Epidermal melanocyte (primary cell): ENCODE results near the gene REV3L.

Experiments used
- DNase-seq: peaks from one replicate; pipeline ENCODE4 v3.0.0; 2011; ENCODE audit warnings: low spot score; ENCODE audit not compliant: insufficient read length

REV3L gene

DNA sequence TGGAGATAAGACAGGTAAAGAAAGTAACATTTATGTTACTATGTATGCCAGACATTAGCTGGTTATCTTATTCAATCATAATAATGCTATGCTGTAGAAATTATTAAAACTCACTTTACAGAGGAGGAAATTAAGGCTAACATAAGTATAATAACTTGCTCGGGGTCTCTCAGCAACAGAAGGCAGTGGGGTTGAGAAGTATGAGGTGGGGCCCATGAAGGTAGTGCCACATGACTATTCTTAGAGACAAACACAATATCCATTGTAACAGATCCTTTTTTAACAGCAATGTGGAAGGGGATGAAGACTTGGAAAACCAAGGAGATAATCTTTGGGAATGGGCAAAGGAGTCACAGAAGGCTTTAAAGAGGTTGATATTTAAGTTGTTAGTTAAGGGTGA is 11.5 kb downstream of the REV3L start:
- DNase-seq, result no peak

DNA sequence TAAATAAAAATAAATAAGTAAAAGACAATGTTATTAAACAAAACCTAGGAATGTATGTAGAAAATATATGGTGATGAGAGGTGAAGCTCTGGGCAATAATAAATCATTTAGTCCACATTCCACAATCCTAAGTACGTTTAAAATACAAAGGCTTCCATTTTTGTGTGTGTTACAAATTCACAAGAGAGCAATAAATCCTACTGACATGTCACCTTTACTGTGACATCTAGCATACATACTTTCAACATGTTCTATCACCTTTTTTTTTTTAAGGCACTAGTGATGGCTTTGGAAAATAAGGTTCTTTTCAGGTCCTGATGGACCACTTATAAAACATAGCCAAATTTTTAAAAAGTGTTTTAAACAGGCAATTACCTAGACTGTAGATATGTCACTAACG is 12.0 kb downstream of the REV3L start:
- no peak for DNase-seq

DNA sequence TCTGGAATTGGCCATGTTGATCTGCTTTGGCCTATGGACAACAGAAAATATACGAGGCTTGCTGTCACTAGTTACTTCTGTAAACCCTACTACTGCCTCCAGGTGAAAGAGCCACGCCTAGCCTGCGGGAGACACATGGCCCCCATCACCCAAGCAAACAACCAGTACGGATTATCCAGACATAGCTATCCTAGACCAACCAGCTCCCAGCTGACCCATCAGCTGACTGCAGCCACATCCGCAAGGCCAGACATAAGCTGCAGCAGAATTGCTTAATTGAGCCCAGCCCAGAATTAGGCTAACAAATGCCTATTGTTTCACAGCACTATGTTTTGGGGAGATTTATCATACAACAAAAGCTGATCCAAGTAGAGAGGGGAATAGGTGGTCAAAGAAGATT is 13.5 kb downstream of the REV3L start:
- no peak for DNase-seq

DNA sequence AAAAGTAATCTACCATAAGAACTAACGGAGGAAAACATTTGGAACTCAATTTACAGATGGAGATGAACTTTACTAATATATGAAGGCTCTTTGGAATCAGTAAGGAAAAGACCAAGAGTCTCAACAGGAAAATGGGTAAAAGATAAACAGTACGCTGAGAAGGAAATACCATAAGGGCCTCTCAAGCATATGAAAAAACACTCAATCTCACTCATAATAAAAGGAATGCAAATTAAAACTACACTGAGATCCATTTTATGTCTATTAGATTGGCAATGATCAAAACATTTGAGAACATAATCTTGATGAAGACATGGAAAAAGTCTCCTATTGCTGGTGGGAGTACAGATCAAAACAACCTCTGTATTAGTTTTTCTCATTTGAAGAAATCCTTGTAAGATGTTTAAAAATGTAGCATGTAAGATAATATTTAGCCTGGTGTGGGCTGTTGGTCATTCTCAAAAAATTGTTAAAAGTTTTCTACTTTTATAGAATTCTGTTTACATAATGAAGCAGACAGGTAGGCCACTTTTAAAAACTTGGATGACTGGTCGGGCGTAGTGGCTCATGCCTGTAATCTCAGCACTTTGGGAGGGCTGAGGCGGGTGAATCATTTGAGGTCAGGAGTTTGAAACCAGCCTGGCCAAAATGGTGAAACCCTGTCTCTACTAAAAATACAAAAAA is 14.5 kb downstream of the REV3L start:
- DNase-seq, result no peak

DNA sequence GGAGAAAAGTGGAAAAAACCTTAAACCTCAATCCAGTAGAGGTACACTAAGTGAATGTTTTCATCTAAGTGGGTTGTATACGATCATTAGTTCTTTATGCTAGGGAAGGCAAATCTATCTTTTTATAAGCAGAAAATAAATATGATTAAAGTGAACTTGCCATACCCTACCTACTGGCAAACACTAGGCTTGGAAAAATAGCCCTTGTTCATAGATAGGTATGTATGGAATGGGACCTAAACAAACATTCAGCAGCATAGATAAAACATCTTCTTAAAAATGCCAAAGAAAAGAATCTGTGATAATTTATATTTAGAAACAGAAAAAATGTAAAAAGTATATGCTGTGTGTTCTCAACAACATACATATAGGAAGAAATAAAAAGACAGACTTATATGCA is 18.8 kb downstream of the REV3L start:
- DNase-seq, result no peak

DNA sequence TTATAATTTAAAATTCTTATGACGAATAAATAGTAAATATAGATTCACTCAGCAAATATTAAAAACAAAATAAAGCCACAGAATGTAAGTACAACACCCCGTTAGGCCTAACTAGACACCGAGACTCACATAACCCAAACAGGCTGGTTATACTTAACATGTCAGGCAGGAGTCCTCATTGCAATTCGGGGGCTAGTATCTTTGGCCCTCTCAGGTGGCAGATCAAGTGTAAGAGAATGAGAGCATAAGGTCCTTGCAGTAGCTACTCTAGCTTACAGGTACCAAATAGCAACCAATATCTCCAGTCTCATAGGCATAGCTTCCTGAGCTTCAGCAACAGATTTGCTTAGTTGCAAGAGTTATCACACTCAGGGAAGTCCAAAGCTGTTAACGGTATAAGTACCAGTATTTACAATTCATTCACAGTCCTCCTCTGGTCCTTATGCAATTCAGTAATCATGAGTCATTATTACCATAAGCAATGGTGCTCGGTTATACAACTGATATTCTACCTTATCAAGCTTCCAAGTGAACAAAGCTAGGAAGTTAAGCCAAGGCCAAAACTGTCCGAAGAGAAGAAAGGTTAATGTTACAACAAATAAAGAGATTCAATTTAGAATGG is 20.1 kb downstream of the REV3L start:
- no peak for DNase-seq

DNA sequence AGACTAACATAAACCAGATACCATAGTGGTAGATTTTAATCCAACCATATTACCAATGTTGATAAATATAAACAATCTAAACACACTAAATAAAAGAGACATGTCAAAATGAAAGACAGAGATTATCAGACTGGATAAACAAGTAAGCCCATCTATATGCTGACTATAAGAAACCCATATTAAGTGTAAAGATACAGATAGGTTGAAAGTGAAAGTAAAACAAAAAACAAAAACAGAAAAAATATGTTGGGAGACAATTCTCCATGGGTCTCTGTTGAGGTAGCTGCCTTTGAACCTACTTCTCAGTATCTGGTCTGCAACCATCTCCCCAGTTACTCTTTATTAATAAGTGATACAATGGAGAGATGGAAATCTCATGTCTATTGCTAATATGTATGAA is 21.2 kb downstream of the REV3L start:
- DNase-seq, result no peak

DNA sequence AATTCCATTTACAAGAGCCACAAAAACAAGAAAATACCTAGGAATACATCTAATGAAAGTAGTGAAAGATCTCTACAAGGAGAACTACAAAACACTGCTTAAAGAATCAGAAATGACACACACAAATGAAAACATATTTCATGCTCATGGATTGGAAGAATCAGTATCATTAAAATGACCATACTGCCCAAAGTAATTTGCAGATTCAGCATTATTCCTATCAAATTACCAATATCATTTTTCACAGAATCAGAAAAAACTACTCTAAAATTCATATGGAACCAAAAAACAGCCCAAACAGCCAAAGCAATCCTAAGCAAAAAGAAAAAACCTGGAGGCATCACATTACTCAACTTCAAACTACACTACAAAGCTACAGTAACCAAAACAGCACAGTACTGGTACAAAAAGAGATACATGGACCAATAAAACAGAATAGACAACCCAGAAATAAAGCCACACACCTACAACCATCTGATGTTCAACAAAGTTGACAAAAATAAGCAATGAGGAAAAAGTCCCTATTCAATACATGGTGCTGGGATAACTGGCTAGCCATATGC is 24.3 kb downstream of the REV3L start:
- DNase-seq, result no peak

DNA sequence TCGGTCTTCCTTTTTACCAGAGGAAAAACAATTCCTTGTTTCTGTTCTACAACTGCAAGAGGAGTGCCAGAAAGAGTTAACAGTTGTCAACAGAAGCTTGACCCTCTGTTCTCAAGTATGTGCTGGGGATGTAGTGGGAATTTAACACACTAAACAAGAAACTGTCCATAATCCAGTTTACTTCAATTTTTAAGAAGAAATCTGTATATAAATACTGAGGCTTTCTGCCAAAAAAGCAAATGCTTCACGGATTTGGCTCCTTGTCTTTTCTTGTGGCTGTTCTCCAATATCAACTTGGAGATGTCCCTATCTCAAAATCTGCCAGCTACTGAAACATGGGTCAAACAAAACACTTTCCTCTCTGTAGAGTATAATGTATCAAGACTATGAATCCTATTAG is 26.8 kb downstream of the REV3L start:
- DNase-seq, result no peak

DNA sequence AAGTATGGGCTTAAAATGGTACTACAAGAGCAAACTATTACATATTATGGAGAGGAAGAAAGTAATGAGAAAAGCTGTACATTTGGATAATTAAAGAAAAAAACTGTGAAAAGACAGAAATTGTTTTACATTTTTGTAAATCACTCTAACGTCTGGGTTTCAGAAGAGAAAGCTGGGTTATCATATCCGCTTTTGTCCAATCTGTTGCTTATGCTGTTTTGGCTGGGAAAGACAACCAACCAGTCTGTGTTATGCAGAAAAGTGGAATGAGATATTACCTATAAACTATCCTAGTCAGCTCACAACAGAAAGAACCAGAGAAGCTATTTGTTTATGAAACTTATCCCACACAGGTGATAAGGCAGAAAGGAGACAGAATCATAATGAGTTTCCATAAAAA is 32.4 kb downstream of the REV3L start:
- DNase-seq, result no peak

DNA sequence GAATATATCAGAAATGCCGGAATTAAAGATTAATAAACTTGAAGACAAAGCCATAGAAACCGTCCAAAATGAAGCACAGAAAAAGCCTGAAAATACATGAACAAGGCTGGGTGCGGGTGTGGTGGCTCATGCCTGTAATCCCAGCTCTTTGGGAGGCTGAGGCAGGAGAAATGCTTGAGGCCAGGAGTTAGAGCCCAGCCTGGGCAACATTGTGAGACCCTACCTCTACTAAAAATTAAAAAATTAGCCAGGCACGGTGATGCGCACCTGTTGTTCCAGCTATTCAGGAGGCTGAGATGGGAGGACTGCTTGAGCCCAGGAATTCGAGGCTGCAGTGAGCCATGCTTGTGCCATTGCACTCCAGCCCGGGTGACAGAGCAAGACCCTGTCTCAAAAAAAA is 32.9 kb downstream of the REV3L start:
- DNase-seq, result no peak

DNA sequence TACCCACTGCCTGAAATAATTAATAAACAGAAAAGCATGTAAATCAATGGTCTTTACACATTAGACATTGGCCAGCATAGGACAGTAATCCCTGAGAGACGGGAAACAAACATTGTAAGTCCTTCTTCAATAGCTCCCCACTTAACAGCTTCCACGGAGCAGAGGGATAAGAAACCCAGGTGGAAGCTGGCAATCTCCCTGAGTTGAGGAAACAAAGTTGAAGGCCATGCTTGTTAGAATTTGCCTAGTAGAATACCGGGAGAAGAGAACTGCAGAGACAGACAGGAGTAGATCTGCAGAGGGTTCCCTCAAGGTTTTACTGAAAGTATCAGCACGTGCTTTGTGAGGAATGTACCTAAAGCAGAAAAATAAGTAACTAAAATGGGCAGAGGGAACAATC is 33.9 kb downstream of the REV3L start:
- DNase-seq, result no peak

DNA sequence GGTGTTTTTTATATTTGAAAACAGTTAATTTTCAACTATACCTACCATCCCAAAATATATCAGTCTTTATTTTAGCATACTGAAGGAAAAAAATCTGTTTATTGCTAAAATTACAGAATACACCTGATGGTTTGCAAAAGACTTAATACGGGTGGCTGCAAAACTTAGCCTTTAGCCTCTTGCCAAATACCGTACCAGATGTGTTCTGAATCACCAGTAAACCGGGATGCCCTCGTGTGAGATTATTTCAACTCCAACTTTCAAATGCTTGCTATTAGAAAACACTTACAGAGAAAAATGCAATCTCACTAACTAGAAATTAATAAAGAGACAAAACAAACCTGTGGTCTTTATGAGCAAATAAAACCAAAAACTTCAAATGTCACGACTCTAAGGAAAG is 36.0 kb downstream of the REV3L start:
- DNase-seq, result no peak

DNA sequence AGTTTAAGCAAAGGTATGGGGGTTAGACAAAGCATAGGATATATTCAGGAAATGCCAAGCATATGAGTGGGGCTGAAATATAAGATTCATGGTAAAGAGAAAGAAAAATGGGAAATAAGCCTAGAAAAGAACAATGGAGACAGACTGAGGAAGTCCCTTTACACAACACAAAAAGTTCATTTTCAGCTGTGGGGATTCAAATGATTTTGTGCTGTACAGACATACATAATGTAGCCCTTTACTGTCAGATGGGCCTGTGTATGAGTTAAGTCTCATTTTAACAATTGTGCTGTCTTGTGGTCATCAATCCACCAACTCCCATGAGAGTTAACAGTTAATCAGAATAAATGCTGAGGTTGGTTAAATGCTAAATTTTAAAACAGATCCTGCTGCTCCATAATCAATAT is 37.2 kb downstream of the REV3L start:
- no peak for DNase-seq

DNA sequence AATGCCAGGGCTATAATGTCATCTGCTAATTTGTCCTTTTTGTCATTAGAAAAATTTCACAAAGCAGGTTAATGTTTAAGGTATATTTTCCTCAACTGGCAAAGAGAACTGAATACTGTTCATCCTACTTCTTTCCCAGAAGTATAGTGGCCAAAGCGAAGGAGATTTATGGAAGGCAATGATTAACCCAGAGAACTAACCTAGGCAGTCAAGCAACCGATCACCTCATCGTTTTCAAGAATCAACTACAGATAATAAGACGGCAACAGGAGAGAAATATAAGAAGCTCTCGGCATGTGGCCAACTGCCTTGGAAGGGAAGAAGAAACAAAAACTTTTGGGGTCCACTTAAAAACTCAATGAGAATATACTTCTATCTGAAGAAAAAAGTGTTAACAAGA is 38.2 kb downstream of the REV3L start:
- DNase-seq, result no peak

DNA sequence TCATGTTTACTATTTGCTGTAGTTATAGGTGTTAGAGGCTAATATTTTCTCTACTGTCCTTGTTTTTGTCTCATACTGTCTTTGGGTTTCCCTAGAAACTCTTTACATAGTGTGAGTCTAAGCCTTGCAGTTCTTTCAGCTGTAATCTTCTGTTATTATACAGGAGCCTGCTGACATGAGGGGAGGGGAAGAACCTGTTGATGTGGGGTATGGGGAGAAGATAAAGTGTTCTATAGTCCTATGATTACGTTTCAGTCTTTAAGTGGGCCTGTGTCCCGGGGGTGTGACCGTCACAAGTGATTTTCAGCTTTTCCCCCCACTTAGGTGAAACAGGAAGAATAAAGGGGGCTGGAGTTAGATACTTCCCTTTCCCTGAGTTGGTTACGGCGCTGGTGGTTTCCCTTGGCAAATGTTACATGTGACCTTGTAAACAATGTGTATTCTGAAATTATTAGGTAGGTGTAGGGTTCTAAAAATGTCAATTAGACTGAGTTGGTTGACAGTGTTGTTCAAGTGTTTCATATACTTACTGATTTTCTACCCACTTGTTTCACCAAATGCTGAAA is 41.3 kb downstream of the REV3L start:
- DNase-seq, result no peak

DNA sequence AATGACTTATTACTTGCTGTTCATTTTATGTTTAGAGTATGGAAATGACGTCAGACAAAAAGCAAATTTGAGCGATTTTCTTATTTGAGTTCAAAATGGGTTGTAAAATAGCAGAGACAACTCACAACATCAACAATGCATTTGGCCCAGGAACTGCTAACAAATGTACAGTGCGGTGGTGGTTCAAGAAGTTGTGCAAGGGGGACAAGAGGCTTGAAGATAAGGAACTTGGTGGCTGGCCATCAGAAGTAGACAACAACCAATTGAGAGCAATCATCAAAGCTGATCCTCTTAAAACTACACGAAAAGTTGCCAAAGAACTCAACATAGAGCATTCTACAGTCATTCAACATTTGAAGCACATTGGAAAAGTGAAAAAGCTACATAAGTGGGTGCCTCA is 43.8 kb downstream of the REV3L start:
- no peak for DNase-seq

DNA sequence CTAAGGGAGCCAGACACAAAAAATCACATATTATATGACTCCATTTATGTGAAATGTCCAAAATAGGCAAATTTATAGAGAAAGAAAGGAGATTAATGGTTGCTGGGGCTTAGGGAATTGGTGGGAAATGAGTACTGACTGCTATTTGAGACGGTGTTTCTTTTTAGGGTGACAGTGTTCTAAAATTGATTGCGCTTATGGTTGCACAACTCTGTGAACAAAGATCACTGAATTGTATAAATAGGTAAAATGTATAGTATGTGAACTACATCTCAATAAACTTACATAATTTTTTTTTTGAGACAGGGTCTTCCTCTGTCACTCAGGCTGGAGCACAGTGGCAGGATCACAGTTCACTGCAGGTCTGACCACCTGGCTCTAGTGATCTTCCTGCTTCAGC is 45.4 kb downstream of the REV3L start:
- DNase-seq, result no peak

DNA sequence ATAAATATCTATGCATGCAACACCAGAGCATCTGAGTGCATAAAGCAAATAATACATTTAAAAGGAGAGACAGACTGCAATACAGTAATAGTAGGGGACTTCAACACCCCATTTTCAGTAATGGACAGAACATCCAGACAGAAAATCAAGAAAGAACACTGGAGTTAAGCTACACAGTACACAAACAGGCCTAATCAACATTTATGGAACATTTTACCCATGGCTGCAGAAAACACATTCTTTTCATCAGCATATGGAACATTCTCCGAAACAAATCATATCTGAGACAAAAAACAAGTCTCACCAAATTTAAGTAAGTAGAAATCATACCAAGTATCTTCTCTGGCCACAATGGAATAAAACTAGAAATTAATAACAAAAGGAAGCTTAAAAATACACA is 50.5 kb downstream of the REV3L start:
- DNase-seq, result no peak

DNA sequence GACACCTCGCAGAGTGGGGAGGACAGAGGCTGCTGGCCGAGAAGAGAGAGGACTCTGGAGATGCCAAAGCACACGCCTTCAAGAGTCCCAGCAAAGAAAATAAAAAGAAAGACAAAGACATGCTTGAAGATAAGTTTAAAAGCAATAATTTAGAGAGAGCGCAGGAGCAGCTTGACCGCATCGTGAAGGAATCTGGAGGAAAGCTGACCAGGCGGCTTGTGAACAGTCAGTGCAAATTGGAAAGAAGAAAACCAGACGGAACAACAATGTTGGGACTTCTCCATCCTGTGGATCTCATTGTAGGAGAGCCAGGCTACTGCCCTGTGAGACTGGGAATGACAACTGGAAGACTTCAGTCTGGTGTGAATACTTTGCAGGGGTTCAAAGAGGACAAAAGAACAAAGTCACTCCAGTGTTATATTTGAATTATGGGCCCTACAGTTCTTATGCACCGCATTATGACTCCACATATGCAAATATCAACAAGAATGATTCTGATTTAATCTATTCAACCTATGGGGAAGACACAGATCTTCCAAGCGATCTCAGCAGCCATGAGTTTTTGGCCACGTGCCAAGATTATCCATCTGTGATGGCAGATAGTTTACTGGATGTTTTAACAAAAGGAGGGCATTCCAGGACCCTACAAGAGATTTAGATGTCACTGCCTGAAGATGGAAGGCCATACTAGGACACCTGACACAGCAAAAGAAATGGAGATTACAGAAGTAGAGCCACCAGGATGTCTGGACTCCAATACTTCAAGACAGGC is 52.2 kb downstream of the REV3L start:
- DNase-seq, result no peak

DNA sequence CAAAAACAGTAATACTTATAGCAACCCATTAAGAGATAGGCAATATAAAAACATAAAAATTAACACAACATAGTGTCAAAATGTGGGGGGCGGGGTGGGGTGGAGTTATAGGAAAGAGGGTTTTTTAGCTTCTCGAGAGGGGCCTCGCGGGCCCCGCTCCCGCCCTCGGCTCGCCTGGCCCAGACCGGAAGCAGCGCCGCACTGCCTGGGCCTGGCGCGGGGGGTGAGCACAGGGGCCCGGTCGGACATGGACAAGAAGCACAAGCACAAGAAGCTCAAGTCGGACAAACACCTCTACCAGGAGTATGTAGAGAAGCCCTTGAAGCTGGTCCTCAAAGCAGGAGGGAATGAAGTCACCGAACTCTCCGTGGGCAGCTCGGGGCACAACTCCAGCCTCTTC is 53.4 kb downstream of the REV3L start:
- no peak for DNase-seq

DNA sequence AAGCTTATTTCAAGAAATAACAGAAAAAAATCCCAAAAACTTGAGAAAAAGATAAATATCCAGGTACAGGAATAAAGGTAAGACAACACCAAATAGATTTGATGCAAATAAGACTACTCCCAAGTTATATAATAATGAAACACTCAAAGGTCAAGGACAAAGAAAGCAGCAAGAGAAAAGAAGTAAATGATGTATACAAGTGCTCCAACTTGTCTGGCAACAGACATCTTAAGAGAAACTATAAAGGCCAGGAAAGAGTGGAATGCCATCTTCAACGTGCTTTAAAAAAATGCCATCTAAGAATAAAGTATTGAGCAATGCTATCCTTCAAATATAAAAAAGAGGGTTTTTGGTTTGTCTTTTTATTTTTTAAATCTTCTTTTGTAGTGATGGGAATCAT is 54.2 kb downstream of the REV3L start:
- DNase-seq, result no peak
